ENCODE data around the gene AIMP1.
A peak's percentile ranks its signal among the peaks of the same experiment; 100 is the strongest.
"Not testable (repeated sequence)": the region's sequence is repeated elsewhere in the genome, so short reads cannot be mapped to it uniquely, and the experiment has no call there.

Gene AIMP1

GRCh38 chr4:106351016-106351415 is 34.7 kb downstream of the AIMP1 start:
- no peak for DNase-seq (ENCODE audit: low spot score)

GRCh38 chr4:106353786-106354185 is 37.4 kb downstream of the AIMP1 start:
- no peak for DNase-seq (ENCODE audit: low spot score)

- no peak for DNase-seq (ENCODE audit: low spot score)
Measured at GRCh38 chr4:106355193-106355592, 38.8 kb downstream of the AIMP1 start.

- no peak for DNase-seq (ENCODE audit: low spot score)
Measured at GRCh38 chr4:106358899-106359298, 42.5 kb downstream of the AIMP1 start.

- no peak for DNase-seq (ENCODE audit: low spot score)
Measured at GRCh38 chr4:106362086-106362825, 45.9 kb downstream of the AIMP1 start.

GRCh38 chr4:106364282-106364681 is 47.9 kb downstream of the AIMP1 start:
- no peak for DNase-seq (ENCODE audit: low spot score)

GRCh38 chr4:106365613-106366012 is 49.3 kb downstream of the AIMP1 start:
- no peak for DNase-seq (ENCODE audit: low spot score)

GRCh38 chr4:106366026-106366425 is 49.7 kb downstream of the AIMP1 start:
- no peak for DNase-seq (ENCODE audit: low spot score)

GRCh38 chr4:106367072-106367471 is 50.7 kb downstream of the AIMP1 start:
- DNase-seq (ENCODE audit: low spot score) = no peak

GRCh38 chr4:106368678-106369077 is 52.3 kb downstream of the AIMP1 start, which contains the start of gene GIMD1:
Gene GIMD1, minus strand, starts transcription at chr4:106368778. Its CDS starts 1,343 bp downstream, at chr4:106367435.
- DNase-seq (ENCODE audit: low spot score) = no peak

GRCh38 chr4:106369456-106370060 is 53.2 kb downstream of the AIMP1 start:
- DNase-seq (ENCODE audit: low spot score) = peak; percentile 20

GRCh38 chr4:106370214-106370613 is 53.9 kb downstream of the AIMP1 start:
- no peak for DNase-seq (ENCODE audit: low spot score)

- no peak for DNase-seq (ENCODE audit: low spot score)
Measured at GRCh38 chr4:106371161-106371560, 54.8 kb downstream of the AIMP1 start.

GRCh38 chr4:106373026-106373425 is 56.7 kb downstream of the AIMP1 start:
- DNase-seq (ENCODE audit: low spot score) = no peak

GRCh38 chr4:106380179-106380578 is 63.8 kb downstream of the AIMP1 start:
- DNase-seq (ENCODE audit: low spot score) = no peak

GRCh38 chr4:106384878-106385277 is 68.5 kb downstream of the AIMP1 start:
- no peak for DNase-seq (ENCODE audit: low spot score)

- DNase-seq (ENCODE audit: low spot score) = no peak
Measured at GRCh38 chr4:106385853-106386393, 69.6 kb downstream of the AIMP1 start.

GRCh38 chr4:106395582-106395981 is 79.2 kb downstream of the AIMP1 start:
- DNase-seq (ENCODE audit: low spot score) = no peak

- not testable (repeated sequence) for DNase-seq (ENCODE audit: low spot score)
Measured at GRCh38 chr4:106398898-106399297, 82.5 kb downstream of the AIMP1 start.

Data from globus pallidus (tissue), 1 donor.